Activated naive CD4-positive, alpha-beta T cell treated with anti-CD3 and anti-CD28 coated beads, Interleukin-2, amount 50 U/mL, for 24 hours (primary cell): ENCODE measurements around the gene PLEKHJ1.
A peak's percentile ranks its signal among the peaks of the same experiment; 100 is the strongest.

Experiments
- H3K27ac Mint-ChIP-seq: one replicate; pipeline ENCODE4 v1.8.0; 2021; ENCODE audit warnings: mild to moderate bottlenecking, mixed read lengths
- H3K27me3 Mint-ChIP-seq: one replicate; pipeline ENCODE4 v1.8.0; 2021; ENCODE audit warnings: mixed read lengths
- H3K36me3 Mint-ChIP-seq: one replicate; pipeline ENCODE4 v1.8.0; 2021; ENCODE audit warnings: mixed read lengths
- H3K4me1 Mint-ChIP-seq: one replicate; pipeline ENCODE4 v1.8.0; 2021; ENCODE audit warnings: mixed read lengths
- H3K4me3 Mint-ChIP-seq: one replicate; pipeline ENCODE4 v1.8.0; 2021; ENCODE audit warnings: mild to moderate bottlenecking, mixed read lengths
- H3K9me3 Mint-ChIP-seq: one replicate; pipeline ENCODE4 v1.8.0; 2021; ENCODE audit warnings: mixed read lengths

The PLEKHJ1 gene

DNA sequence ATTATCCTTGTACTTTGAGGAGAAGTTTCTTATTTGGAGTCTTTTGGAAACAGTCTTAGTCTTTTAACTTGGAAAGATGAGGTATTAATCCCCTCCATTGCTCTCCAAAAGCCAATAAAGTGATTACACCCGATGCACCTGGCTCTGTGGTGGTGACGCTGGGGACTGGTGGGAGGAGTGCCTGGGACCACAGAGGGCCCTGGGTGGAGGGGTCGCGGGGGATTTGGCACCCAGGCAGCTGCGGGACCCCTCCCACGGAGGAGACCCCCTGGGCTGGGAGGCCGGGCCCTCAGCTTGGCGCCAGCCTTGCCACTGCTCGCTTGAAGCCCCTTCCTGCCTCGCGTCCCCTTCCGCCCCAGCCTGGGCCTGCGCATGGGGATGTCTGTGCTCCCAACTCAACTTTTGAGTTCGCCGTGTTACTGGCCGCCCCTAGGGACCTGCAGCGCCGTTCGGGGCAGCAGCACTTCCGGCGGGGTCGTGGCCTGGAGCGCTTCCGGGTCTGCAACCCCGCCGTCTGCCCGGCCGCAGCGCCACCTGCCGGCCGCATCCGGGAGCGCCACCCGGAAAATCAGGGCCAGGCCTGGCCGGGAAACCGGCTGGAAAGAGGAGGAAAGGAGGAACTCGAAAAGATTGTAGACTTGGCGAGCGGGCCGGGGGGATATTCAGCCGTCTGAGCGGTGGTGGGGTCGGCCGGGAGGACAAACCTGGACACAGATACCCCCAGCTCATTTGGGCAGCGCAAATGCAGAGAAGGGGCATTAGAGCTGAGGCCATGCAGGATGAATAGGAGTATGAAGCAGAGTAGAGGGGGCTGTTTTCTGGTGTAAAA is 37.4 kb upstream of the PLEKHJ1 start:
- H3K27me3 Mint-ChIP-seq: no peaks in the 10 kb centered on the region
- peaks cover 26% of the 10 kb centered on the region for H3K4me1 Mint-ChIP-seq
- peaks cover 11% of the 10 kb centered on the region for H3K36me3 Mint-ChIP-seq

DNA sequence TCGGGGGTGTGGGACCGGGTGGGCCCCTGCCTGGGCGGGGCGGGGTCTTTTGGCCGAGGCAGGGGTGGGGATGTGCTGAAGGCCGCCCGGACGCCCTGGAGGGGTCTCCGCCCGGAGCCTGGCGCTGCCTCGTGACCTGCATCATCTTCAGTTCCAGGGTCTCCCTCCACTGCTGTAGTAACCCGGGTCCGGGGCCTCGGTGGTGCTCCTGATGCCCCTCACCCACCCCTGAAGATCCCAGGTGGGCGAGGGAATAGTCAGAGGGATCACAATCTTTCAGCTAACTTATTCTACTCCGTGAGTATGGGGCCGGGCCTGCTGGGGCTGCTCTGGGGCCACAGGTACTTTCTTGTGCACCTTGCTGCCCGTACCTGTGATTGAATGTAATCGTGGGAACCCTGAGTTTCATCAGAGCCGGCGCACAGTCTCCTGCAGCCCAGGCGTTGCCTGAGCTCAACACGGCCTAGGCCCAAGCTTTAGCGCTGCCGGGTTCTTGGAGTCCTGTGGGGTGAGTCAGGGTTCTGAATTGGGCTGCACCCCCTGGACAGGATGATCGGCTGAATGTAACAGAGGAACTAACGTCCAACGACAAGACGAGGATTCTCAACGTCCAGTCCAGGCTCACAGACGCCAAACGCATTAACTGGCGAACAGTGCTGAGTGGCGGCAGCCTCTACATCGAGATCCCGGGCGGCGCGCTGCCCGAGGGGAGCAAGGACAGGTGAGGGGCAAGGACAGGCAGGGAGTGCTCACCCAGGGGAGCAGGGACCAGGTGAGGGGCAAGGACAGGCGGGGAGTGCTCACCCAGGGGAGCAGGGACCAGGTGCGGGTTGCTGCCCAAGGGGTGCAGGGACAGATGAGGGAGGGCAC is 35.3 kb upstream of the PLEKHJ1 start:
- Mint-ChIP-seq H3K4me1 (peaks cover 33% of the 10 kb centered on the region), H3K9me3 (no peaks in the 10 kb centered on the region), H3K4me3 (peak overlapping the region; percentile 89), H3K27ac (peak overlapping the region; percentile 89), H3K36me3 (peaks cover 11% of the 10 kb centered on the region), H3K27me3 (no peaks in the 10 kb centered on the region)

More for the DNA sequence above, 37.4 kb upstream of the PLEKHJ1 start:
- peak overlapping the region; percentile 90 for H3K27ac Mint-ChIP-seq
- H3K9me3 Mint-ChIP-seq: no peaks in the 10 kb centered on the region
- H3K4me3 Mint-ChIP-seq: peak overlapping the region; percentile 82

DNA sequence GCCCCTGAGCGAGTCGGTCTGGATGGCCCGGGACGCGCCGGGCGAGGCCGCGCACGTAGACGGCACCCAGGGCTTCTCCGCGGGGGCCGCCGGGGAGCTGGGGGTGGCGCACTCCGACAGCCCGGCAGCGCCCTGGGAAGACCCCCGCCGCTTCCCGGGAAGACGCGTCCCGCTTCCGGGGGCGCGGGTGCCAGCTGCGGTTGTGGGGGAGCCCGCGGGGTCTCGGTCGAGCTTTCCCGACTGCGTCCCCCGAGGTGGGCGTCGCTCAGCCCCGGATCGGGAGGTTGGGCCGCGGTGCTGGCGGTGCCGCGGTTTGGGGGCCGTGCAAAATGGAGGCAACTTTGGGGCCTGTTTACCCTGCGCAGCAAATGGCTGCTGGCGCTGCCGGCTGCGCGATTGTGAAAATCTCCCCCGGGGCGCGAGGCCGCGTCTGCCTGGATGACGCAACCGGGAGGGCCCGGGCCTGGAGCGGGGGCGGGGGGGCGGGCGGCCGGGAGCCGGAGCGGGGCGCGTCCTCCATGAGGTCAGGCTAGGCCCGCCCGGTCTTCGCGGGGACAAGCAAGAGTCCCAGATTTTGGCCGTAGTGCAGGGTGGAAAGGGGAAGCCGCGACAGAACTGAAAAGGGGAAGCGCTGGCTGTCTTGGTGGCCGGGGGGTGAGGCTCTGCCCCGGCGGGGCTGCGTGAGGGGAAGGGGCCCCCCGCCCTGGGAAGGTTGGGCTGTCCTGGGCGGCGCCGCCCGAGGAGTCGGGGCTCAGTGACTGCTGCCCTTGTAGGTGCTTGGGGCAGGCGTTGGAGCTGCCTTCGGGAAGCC is 34.5 kb upstream of the PLEKHJ1 start:
- no peaks in the 10 kb centered on the region for H3K9me3 Mint-ChIP-seq
- peak overlapping the region; percentile 35 for H3K27ac Mint-ChIP-seq
- no peaks in the 10 kb centered on the region for H3K27me3 Mint-ChIP-seq
- H3K36me3 Mint-ChIP-seq: peaks cover 11% of the 10 kb centered on the region
- H3K4me1 Mint-ChIP-seq: peaks cover 35% of the 10 kb centered on the region
- peak overlapping the region; percentile 89 for H3K4me3 Mint-ChIP-seq

- H3K27me3 Mint-ChIP-seq: no peaks in the 10 kb centered on the region
Measured at GRCh38 chr19:2270157-2270422, 34.0 kb upstream of the PLEKHJ1 start.

GRCh38 chr19:2269244-2270156 is 33.4 kb upstream of the PLEKHJ1 start:
- Mint-ChIP-seq H3K27ac (peak overlapping the region; percentile 87), H3K36me3 (peaks cover 11% of the 10 kb centered on the region), H3K9me3 (no peaks in the 10 kb centered on the region), H3K27me3 (no peaks in the 10 kb centered on the region), H3K4me3 (peak overlapping the region; percentile 89), H3K4me1 (peaks cover 29% of the 10 kb centered on the region)

More at GRCh38 chr19:2270157-2270422, 34.0 kb upstream of the PLEKHJ1 start:
- peak overlapping the region; percentile 89 for H3K4me3 Mint-ChIP-seq
- no peaks in the 10 kb centered on the region for H3K9me3 Mint-ChIP-seq
- peaks cover 11% of the 10 kb centered on the region for H3K36me3 Mint-ChIP-seq
- peak overlapping the region; percentile 83 for H3K27ac Mint-ChIP-seq
- H3K4me1 Mint-ChIP-seq: peaks cover 33% of the 10 kb centered on the region

DNA sequence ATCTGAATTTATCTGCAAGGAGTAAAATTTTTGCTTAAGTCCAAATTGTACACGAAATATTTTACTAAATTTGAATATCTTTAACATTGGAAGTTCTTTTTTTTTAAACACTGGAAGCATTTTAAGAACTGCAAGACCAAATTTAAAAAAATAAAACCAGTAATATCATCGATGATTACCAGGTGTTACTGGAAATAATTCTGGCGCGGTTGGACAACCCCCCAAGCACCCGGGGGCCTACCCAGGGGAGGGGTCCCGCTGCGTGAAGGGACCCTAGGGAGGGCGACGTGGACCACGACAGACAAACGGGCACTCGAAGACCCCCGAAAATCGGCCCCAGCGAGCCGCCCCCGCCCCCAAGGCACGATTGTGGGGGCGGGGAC is 32.7 kb upstream of the PLEKHJ1 start:
- H3K4me1 Mint-ChIP-seq: peaks cover 23% of the 10 kb centered on the region
- H3K36me3 Mint-ChIP-seq: peaks cover 9% of the 10 kb centered on the region
- H3K9me3 Mint-ChIP-seq: no peaks in the 10 kb centered on the region
- H3K27ac Mint-ChIP-seq: no peak overlapping the region
- peak overlapping the region; percentile 89 for H3K4me3 Mint-ChIP-seq
- no peaks in the 10 kb centered on the region for H3K27me3 Mint-ChIP-seq

DNA sequence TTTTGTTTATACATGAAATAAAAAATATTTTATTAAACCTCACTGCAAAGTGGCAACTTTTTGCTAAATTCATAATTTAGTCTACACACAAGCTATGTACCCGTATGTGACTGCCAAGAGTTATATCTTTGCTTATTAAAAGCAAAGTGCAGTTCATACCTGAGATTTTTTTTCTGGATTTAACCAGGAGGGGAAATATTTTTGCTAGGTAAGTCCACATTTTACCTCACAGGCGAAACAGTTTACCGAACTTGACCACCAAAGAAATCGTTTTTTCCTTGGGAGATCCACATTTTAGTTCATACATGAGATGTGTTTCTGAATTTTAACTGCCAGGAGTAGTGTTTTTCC is 32.3 kb upstream of the PLEKHJ1 start:
- Mint-ChIP-seq H3K27ac (peak overlapping the region; percentile 41), H3K27me3 (no peaks in the 10 kb centered on the region), H3K4me3 (peak overlapping the region; percentile 89), H3K36me3 (peaks cover 8% of the 10 kb centered on the region), H3K9me3 (no peaks in the 10 kb centered on the region), H3K4me1 (peaks cover 20% of the 10 kb centered on the region)

DNA sequence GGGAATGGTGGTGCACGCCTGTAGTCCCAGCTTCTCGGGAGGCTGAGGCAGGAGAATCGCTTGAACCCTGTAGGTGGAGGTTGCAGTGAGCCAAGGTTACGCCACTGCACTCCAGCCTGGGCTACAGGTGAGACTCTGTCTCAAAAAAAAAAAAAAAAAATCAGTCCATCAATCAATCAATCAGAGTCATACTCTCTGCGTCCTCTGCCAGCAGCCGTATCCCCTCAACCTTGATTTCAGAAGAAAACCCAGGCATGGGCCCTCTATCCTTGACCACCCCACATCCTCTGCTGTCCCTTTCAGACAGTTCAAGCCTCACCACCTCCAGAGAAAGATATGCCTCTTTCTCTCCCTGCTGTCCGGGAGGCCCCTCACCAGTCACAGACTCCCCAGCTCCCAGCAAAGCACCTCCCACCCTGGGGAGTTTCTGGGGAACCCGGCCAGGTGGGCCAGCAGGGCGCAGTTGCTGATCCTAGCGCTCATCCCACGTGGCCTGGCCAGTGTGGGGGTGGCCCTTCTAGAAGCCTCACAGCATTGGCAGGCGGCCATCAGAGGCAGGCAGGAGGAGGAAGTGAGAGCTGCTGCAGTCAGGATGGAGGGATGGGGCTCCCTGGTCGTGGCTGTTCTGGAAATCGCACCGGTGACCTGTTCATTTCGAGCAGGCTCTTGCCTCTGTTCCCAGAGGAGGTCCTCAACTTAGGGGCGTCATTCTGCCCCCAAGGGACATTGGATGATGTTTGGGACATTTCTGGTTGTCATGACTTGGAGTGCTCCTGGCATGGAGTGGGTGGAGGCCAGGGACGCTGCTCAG is 30.3 kb upstream of the PLEKHJ1 start:
- peaks cover under 1% of the 10 kb centered on the region for H3K36me3 Mint-ChIP-seq
- no peak overlapping the region for H3K27ac Mint-ChIP-seq
- no peaks in the 10 kb centered on the region for H3K9me3 Mint-ChIP-seq
- H3K4me3 Mint-ChIP-seq: peak overlapping the region; percentile 23
- H3K27me3 Mint-ChIP-seq: no peaks in the 10 kb centered on the region
- H3K4me1 Mint-ChIP-seq: peaks cover 10% of the 10 kb centered on the region

DNA sequence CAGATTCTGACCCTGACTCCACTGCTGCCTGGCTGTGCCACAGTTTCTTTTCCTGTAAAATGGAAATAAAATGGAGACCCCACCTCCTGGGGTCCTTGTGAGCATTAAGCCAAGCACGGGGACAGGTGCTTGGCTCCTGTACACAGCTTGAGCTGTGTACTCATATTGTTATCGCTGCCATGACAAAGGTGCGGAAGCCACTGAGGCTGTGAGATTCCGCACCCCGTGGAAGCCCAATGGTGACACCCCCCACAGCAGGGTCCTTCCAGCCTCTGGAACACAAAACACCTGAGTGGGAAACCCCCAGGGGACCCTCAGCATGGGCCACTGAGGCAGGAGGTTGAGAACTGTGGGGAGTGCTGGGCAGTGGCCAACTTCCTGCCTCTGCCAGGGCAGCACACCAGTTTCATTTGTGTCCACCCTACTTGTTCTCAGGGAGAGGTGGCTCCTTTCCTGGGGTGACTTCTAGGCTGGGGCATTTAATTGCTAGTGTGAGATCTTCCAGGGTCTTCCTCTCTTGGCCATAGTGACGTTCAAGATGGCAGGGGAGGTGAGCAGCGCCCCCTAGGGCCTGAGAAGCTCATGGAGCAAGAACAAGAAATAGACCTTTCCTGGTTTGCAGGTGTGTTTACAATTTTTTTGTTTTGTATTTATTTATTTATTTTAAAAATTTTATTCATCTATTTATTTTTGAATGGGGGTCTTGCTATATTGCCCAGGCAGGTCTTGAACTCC is 25.5 kb upstream of the PLEKHJ1 start:
- Mint-ChIP-seq H3K9me3 (no peaks in the 10 kb centered on the region), H3K4me1 (peaks cover 29% of the 10 kb centered on the region), H3K27ac (no peak overlapping the region), H3K4me3 (no peak overlapping the region), H3K36me3 (no peaks in the 10 kb centered on the region), H3K27me3 (no peaks in the 10 kb centered on the region)

DNA sequence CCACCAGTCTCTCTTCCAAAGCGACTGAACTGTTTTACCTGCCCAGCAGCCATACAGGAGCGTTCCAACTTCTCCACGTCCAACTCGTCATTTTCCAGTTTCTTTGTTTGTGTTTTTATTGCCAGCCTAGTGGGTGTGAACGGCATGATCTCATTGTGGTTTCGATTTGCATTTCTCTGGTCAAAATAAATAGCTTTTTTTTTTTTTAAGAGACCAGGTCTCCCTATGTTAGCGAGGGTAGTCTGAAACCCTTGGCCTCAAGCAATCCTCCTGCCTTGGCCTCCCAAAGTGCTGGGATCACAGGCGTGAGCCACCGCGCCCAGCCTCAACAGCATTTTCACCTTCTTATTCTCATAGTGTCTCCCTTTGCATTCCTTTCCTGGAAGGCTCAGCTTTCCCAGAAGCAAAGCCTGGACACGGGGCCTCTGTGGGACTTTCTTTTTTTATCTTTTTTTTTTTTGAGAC is 24.2 kb upstream of the PLEKHJ1 start:
- Mint-ChIP-seq H3K9me3 (no peaks in the 10 kb centered on the region), H3K27me3 (no peaks in the 10 kb centered on the region), H3K4me1 (peaks cover 26% of the 10 kb centered on the region), H3K36me3 (no peaks in the 10 kb centered on the region), H3K4me3 (no peak overlapping the region), H3K27ac (no peak overlapping the region)

DNA sequence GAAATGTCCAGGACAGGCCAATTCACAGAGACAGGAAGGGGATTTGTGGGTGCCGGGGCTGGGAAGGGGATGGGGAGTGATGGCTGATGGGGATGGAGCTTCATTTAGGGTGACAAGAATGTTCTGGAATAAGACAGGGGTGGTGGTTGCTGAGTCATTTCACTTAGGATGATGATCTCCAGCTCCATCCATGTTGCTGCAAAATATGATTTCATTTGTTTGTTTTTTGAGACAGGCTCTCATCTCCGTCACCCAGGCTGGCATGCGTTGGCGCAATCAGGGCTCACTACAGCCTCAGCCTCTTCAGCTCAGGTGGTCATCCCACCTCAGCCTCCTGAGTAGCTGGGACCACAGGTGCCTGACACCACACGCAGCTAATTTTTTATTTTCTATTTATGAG is 23.2 kb upstream of the PLEKHJ1 start:
- peaks cover 26% of the 10 kb centered on the region for H3K4me1 Mint-ChIP-seq
- H3K27ac Mint-ChIP-seq: peak overlapping the region; percentile 84
- no peaks in the 10 kb centered on the region for H3K36me3 Mint-ChIP-seq
- no peak overlapping the region for H3K4me3 Mint-ChIP-seq
- H3K9me3 Mint-ChIP-seq: no peaks in the 10 kb centered on the region
- H3K27me3 Mint-ChIP-seq: no peaks in the 10 kb centered on the region

DNA sequence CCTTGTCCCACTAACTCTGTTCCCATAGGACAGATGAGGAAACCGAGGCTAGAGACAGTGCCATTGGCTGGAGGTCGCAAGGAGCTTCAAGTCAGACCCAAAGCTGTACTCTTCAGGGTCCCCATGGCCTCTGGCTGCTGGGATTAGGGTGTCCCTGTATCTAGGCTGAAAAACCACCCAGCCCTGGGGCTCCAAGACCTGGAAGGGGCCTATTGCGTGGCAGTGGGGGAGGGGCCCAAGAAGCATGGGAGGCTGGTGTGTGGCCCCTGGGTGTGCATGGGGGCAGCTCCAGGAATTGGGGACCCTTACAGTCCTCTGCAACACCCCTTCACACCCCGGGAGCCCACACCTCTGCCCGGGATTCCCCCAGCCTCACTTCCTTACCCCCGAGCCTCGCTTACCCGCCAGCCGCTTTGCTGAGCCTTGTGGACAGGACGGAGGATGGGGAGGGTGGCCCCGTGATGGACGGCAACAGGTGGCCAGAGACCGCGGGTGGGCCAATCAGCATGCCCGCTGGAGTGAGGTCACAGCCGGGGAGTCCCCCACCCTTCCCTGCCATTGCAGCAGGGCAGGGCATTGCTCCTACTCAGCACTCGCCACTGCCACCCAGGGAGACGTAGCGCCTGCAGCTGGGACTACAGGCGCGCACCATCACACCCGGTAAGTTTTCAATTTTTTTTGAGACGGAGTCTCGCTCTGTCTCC is 20.0 kb upstream of the PLEKHJ1 start, which contains the start of gene JSRP1:
TSS of gene JSRP1 (minus strand) at position 436 of the 704 bp plus-strand sequence. CDS start 1,103 bp downstream, outside the sequence.
- H3K4me1 Mint-ChIP-seq: peaks cover 30% of the 10 kb centered on the region
- no peaks in the 10 kb centered on the region for H3K27me3 Mint-ChIP-seq
- H3K4me3 Mint-ChIP-seq: no peak within 1 kb of the TSS
- no peaks in the 10 kb centered on the region for H3K36me3 Mint-ChIP-seq
- H3K27ac Mint-ChIP-seq: peak within 1 kb of the TSS; percentile 41
- H3K9me3 Mint-ChIP-seq: no peaks in the 10 kb centered on the region
